Lower leg skin (tissue), 3 donors: ENCODE results near the gene PRKCZ.

Experiments
- POLR2A ChIP-seq, 2 donors: fragments of 450-650 bp; IDR thresholded peaks; one replicate each; pipeline ENCODE4 v1.6.1; 2016 to 2017; ENCODE audit warnings: antibody characterized with exemption in 2 of 2, mild to moderate bottlenecking in 1 of 2, moderate library complexity in 1 of 2
- TF ChIP-seq, protein P1 (sequence below), 3 donors: fragments of 450-650 bp; IDR thresholded peaks; one replicate each; pipeline ENCODE4 v1.5.1; 2016; ENCODE audit warnings: antibody characterized with exemption in 3 of 3, mild to moderate bottlenecking in 3 of 3, moderate library complexity in 2 of 3

GRCh38 chr1:2021550-2021949, 28.7 kb upstream of the PRKCZ start:
- TF ChIP-seq POLR2A (IDR thresholded peaks at IDR 0.05): no peak
- TF ChIP-seq, protein P1, sequence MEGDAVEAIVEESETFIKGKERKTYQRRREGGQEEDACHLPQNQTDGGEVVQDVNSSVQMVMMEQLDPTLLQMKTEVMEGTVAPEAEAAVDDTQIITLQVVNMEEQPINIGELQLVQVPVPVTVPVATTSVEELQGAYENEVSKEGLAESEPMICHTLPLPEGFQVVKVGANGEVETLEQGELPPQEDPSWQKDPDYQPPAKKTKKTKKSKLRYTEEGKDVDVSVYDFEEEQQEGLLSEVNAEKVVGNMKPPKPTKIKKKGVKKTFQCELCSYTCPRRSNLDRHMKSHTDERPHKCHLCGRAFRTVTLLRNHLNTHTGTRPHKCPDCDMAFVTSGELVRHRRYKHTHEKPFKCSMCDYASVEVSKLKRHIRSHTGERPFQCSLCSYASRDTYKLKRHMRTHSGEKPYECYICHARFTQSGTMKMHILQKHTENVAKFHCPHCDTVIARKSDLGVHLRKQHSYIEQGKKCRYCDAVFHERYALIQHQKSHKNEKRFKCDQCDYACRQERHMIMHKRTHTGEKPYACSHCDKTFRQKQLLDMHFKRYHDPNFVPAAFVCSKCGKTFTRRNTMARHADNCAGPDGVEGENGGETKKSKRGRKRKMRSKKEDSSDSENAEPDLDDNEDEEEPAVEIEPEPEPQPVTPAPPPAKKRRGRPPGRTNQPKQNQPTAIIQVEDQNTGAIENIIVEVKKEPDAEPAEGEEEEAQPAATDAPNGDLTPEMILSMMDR (IDR thresholded peaks at IDR 0.05): no peak
